Transverse colon (tissue), 4 donors: ENCODE results near the gene GRIP1. TPM values are rescaled to one million over a fixed set of nuclear protein-coding genes. Genes with fewer than 3 reads are reported as not detected.

Experiments
- DNase-seq: peaks from one replicate; pipeline ENCODE4 v3.0.0-alpha.2; 2019
- H3K27ac ChIP-seq, 4 donors: fragments of 200-600 bp; sonication (generic); 2 replicates each; pipeline ENCODE4 v1.5.1; 2016 to 2018; ENCODE audit warnings: inconsistent platforms in 4 of 4
- H3K27me3 ChIP-seq: fragments of 200-600 bp; sonication (generic); 2 replicates; pipeline ENCODE4 v1.5.1; 2017; ENCODE audit warnings: inconsistent platforms
- H3K36me3 ChIP-seq, 4 donors: fragments of 200-600 bp; sonication (generic); 2 replicates each; pipeline ENCODE4 v1.5.1; 2017 to 2019; ENCODE audit warnings: inconsistent platforms in 4 of 4
- H3K4me1 ChIP-seq, 4 donors: fragments of 200-600 bp; sonication (generic); 2 replicates each; pipeline ENCODE4 v1.5.1; 2017 to 2020; ENCODE audit warnings: inconsistent platforms in 4 of 4
- H3K4me3 ChIP-seq, 4 donors: fragments of 200-600 bp; sonication (generic); 1 replicate in 1 of 4; 2 replicates in 3 of 4; pipeline versions ENCODE4 v1.5.1 to v1.6.1; 2017 to 2019; ENCODE audit warnings: inconsistent platforms in 4 of 4
- H3K9me3 ChIP-seq, 2 donors: fragments of 200-600 bp; sonication (generic); 2 replicates each; pipeline ENCODE4 v1.5.1; 2017 to 2019; ENCODE audit warnings: inconsistent platforms in 2 of 2
- EP300 ChIP-seq: sonication (generic); formaldehyde crosslinking; IDR thresholded peaks from one replicate; pipeline ENCODE4 v1.6.1; 2017; ENCODE audit warnings: antibody characterized with exemption, low read depth
- POLR2A ChIP-seq: fragments of 450-650 bp; IDR thresholded peaks from one replicate; pipeline ENCODE4 v1.6.1; 2016; ENCODE audit warnings: antibody characterized with exemption, mild to moderate bottlenecking, moderate library complexity
- POLR2AphosphoS5 ChIP-seq, 3 donors: sonication (generic); formaldehyde crosslinking; IDR thresholded peaks; one replicate each; pipeline ENCODE4 v1.6.1; 2016; ENCODE audit warnings: antibody characterized with exemption in 3 of 3
- WGBS, 2 donors: methylation state at CpG; one replicate each; pipeline ENCODE4 v1.1.5; 2018; ENCODE audit warnings: low coverage in 1 of 2; 5-methylcytosine and 5-hydroxymethylcytosine counted together
- in situ Hi-C, 4 donors: fragments of 200-750 bp; cut with MboI; loops; one replicate each; pipeline versions ENCODE4 v1.15.0 to v1.15.1; 2017; ENCODE audit warnings: low sequenced_read_pairs in 3 of 4, low pct_ligation_motif_present in 1 of 4, low pct_unique_long_range_greater_than_20kb in 1 of 4
- intact Hi-C: fragments of 100-400 bp; cut with DNase I; formaldehyde crosslinking; loops from one replicate; pipeline ENCODE4 v1.15.1; 2023; ENCODE audit warnings: low total_unique reads
- total RNA-seq, 4 donors: library from RNA; depleted of rRNA; stranded (reverse); fragments of >200 nt; gene quantifications; one replicate each; pipeline ENCODE4 v1.1.0, GENCODE V29; 2016
- TF ChIP-seq, protein P1 (sequence below), 5 experiments: fragments of 200-600 bp in 3 of 5; fragments of 450-650 bp in 2 of 5; sonication (generic) in 3 of 5; IDR thresholded peaks; 1 replicate in 2 of 5; 2 replicates in 3 of 5; pipeline ENCODE4 v1.5.1; 2016 to 2017; ENCODE audit warnings: antibody characterized with exemption in 5 of 5, inconsistent platforms in 3 of 5, mild to moderate bottlenecking in 2 of 5, moderate library complexity in 1 of 5

GRIP1 gene
- total RNA-seq, 4 donors from 2014 or later: 4.4 to 9.0 (median 8.2) TPM

DNA sequence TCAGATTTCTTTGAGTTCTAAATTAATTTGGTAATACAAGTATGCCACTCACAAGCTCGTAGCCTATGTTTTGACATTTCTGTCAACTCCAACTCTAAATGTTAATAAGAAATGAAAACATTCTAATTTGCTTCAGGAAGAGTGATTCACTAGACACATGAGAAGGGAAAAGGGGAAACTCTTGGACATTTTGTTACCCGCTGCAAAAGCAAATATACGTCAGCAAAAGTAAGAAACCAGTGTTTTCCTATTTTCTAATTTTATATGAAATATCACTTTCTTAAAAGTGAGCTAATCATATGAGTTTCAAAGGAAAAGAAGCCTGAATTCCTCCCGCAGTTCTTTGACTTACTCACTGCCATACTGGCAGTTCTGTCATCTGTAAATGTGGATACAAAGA, 162.3 kb downstream of the GRIP1 start:
- 73 to 90% methylated on average over 4 of the region's 4 CpGs for WGBS, 2 donors
- Histone ChIP-seq H3K9me3 (no peaks in the 10 kb centered on the region), H3K27me3 (no peaks in the 10 kb centered on the region), H3K36me3 (no peaks in the 10 kb centered on the region), H3K4me1 (no peaks in the 10 kb centered on the region), H3K4me3 (no peak overlapping the region), H3K27ac (no peak overlapping the region)
- DNase-seq: no peak
- in situ Hi-C loops (loop anchor here in 1 of 4 donors (25.0 kb wide), 1 partner anchor 104 kb away; no protein-coding TSS in a partner anchor), intact Hi-C loops (no loop called here)
- no peak for TF ChIP-seq POLR2A
- TF ChIP-seq, protein P1, sequence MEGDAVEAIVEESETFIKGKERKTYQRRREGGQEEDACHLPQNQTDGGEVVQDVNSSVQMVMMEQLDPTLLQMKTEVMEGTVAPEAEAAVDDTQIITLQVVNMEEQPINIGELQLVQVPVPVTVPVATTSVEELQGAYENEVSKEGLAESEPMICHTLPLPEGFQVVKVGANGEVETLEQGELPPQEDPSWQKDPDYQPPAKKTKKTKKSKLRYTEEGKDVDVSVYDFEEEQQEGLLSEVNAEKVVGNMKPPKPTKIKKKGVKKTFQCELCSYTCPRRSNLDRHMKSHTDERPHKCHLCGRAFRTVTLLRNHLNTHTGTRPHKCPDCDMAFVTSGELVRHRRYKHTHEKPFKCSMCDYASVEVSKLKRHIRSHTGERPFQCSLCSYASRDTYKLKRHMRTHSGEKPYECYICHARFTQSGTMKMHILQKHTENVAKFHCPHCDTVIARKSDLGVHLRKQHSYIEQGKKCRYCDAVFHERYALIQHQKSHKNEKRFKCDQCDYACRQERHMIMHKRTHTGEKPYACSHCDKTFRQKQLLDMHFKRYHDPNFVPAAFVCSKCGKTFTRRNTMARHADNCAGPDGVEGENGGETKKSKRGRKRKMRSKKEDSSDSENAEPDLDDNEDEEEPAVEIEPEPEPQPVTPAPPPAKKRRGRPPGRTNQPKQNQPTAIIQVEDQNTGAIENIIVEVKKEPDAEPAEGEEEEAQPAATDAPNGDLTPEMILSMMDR (IDR thresholded peaks at IDR 0.05): no peak
- no peak for TF ChIP-seq EP300
- no peak for TF ChIP-seq POLR2AphosphoS5 (IDR thresholded peaks at IDR 0.05)

DNA sequence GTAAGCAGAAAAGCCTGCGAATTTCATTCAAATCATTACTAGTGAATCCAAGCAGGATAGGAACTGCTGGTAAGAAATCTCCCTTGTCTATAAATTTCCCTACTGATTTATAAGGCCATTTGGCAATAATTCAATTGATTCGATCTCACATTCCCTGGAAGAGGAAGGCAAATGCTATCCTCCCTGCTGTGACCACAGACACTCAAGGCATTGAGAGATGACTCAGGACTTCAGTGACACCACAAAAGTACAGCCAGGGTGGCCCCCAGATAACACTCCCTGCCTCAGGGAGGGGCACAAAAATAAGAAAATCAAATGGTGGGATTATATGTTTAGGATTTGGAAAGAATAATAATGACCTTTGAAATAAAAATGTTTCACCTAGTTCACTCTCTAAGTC, 162.7 kb downstream of the GRIP1 start:
- 60 to 71% methylated on average over 2 of the region's 2 CpGs for WGBS, 2 donors
- TF ChIP-seq, protein P1 (IDR thresholded peaks at IDR 0.05): no peak
- TF ChIP-seq POLR2AphosphoS5 (IDR thresholded peaks at IDR 0.05): no peak
- TF ChIP-seq EP300: no peak
- TF ChIP-seq POLR2A: no peak
- H3K4me3 ChIP-seq: no peak overlapping the region
- H3K27ac ChIP-seq: no peak overlapping the region
- no peaks in the 10 kb centered on the region for H3K36me3 ChIP-seq
- H3K9me3 ChIP-seq: no peaks in the 10 kb centered on the region
- no peak for DNase-seq
- intact Hi-C loops (no loop called here), in situ Hi-C loops (loop anchor here in 1 of 4 donors (25.0 kb wide), 1 partner anchor 104 kb away; no protein-coding TSS in a partner anchor)
- no peaks in the 10 kb centered on the region for H3K27me3 ChIP-seq
- no peaks in the 10 kb centered on the region for H3K4me1 ChIP-seq

DNA sequence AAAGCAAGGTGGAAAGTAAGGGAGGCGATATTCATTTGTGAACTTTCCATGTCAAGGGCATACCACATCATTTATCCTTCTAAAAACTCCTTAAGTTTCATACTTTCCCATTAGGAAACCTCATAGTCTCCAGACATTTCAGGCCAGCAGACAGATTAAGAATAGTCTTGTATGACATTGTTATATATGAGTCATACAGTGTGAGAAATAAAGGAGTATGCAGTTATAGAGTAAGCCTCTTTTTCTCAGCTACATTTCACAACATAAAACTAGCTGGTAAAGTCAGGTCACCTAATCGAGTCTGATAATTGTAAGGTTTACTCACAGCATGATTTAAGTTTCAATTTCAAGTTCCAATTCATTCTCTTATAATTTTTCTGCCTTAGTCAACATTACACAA, 164.3 kb downstream of the GRIP1 start:
- no peaks in the 10 kb centered on the region for H3K4me1 ChIP-seq
- H3K27ac ChIP-seq: no peak overlapping the region
- intact Hi-C loops (no loop called here), in situ Hi-C loops (loop anchor here in 1 of 4 donors (25.0 kb wide), 1 partner anchor 102 kb away; no protein-coding TSS in a partner anchor)
- WGBS, 2 donors: 53 to 75% methylated on average over 2 of the region's 2 CpGs
- no peaks in the 10 kb centered on the region for H3K27me3 ChIP-seq
- no peaks in the 10 kb centered on the region for H3K36me3 ChIP-seq
- DNase-seq: no peak
- TF ChIP-seq POLR2A (no peak), EP300 (no peak), POLR2AphosphoS5 (IDR thresholded peaks at IDR 0.05) (no peak)
- TF ChIP-seq, protein P1 (IDR thresholded peaks at IDR 0.05): no peak
- no peak overlapping the region for H3K4me3 ChIP-seq
- no peaks in the 10 kb centered on the region for H3K9me3 ChIP-seq

DNA sequence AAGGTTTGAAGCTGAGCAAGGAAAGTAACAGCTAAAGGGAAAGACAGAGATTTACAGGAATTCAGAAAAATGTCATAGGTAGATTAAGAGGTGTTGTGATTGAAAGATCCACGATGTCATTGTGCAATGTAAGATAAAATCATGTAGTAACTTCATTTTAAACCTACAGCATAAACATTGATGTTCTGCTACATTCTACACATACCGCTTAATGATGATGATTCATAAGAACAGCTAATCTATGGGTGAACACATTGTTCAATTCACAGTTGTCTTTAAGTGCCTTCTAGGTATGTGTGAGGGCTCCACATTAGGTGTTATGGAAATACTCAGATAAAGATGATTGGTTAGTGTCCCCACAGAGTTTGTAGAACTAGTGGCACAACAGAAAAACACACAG, 170.9 kb downstream of the GRIP1 start:
- Histone ChIP-seq H3K4me1 (no peaks in the 10 kb centered on the region), H3K36me3 (no peaks in the 10 kb centered on the region), H3K27ac (no peak overlapping the region), H3K4me3 (no peak overlapping the region), H3K27me3 (no peaks in the 10 kb centered on the region), H3K9me3 (no peaks in the 10 kb centered on the region)
- DNase-seq: no peak
- intact Hi-C loops (no loop called here), in situ Hi-C loops (loop anchor here in 1 of 4 donors (25.0 kb wide), 1 partner anchor 96 kb away; no protein-coding TSS in a partner anchor)
- WGBS, 2 donors: 84 to 100% methylated on average over 2 of the region's 2 CpGs
- TF ChIP-seq EP300: no peak

DNA sequence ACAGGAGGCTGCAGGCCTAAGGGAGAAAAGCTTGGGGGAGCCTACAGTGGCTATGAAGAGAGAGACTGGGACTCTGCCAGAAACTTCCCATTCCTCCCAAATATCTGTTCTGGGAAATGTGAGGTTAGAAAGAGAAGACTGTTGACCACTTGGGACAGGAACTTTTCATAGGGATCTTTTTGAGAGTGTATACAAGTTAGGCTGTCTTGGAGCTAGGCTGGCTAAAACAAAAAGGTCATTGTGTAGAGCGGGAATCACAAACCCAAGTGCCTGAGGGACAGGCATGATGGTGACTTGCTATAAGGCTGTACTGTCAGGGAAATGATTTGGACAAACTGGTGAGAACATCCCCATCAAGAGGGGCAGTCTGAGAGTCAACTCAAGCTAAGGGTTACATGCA, 175.1 kb downstream of the GRIP1 start:
- no peak for DNase-seq
- WGBS, 2 donors: 100% methylated on average over 1 of the region's 1 CpG; no CpG with 5 or more reads in 1 of the 2 donors
- intact Hi-C loops: no loop called here
- H3K36me3 ChIP-seq: no peaks in the 10 kb centered on the region
- no peak overlapping the region for H3K4me3 ChIP-seq
- H3K9me3 ChIP-seq: no peaks in the 10 kb centered on the region
- H3K27me3 ChIP-seq: no peaks in the 10 kb centered on the region
- in situ Hi-C loops: loop anchor here in 1 of 4 donors (25.0 kb wide), 1 partner anchor 91 kb away; no protein-coding TSS in a partner anchor
- no peak for TF ChIP-seq POLR2A
- TF ChIP-seq POLR2AphosphoS5 (IDR thresholded peaks at IDR 0.05): no peak
- TF ChIP-seq, protein P1 (IDR thresholded peaks at IDR 0.05): no peak
- TF ChIP-seq EP300: no peak
- no peaks in the 10 kb centered on the region for H3K4me1 ChIP-seq
- no peak overlapping the region for H3K27ac ChIP-seq
